SU-DHL-6 (cell line): ENCODE results near the gene THRAP3.

Source experiments
- H2AFZ ChIP-seq: fragments of 200-600 bp; sonication (generic); 2 replicates; pipeline ENCODE4 v1.6.1; 2014; ENCODE audit warnings: low read depth, mild to moderate bottlenecking, moderate library complexity, mixed read lengths, antibody characterized with exemption, low read length; ENCODE audit not compliant: severe bottlenecking
- H3F3A ChIP-seq: fragments of 200-600 bp; shearing (Covaris generic); 2 replicates; pipeline ENCODE4 v1.6.0; 2016; ENCODE audit warnings: antibody characterized with exemption, mild to moderate bottlenecking; ENCODE audit not compliant: insufficient read depth
- H3K27ac ChIP-seq: fragments of 200-600 bp; sonication (generic); 2 replicates; pipeline ENCODE4 v1.5.1; 2016; ENCODE audit warnings: low read depth, mild to moderate bottlenecking, low read length, moderate library complexity, mixed read lengths
- H3K27me3 ChIP-seq: fragments of 200-600 bp; sonication (generic), shearing (Covaris generic); 2 replicates; pipeline ENCODE4 v1.6.0; 2014; ENCODE audit warnings: mild to moderate bottlenecking, low read length
- H3K36me3 ChIP-seq: fragments of 200-600 bp; sonication (generic); 2 replicates; pipeline ENCODE4 v1.6.1; 2014; ENCODE audit warnings: mild to moderate bottlenecking, low read length, mixed read lengths
- H3K4me2 ChIP-seq: fragments of 300-600, 200-600 bp; shearing (Covaris generic), sonication (generic); 2 replicates; pipeline ENCODE4 v1.6.0; 2014; ENCODE audit warnings: low read length, low read depth, mild to moderate bottlenecking; ENCODE audit not compliant: poor library complexity, severe bottlenecking
- H3K4me3 ChIP-seq: fragments of 200-600 bp; sonication (generic); 2 replicates; pipeline ENCODE4 v1.5.1; 2014; ENCODE audit warnings: antibody characterized with exemption, low read length, mild to moderate bottlenecking, mixed read lengths; ENCODE audit not compliant: insufficient read depth, poor library complexity, severe bottlenecking
- H3K79me2 ChIP-seq: fragments of 200-600 bp; sonication (generic); 2 replicates; pipeline ENCODE4 v1.6.1; 2014; ENCODE audit warnings: mild to moderate bottlenecking, low read length, moderate library complexity; ENCODE audit not compliant: insufficient read depth
- H3K9ac ChIP-seq: fragments of 200-600 bp; sonication (generic); 2 replicates; pipeline ENCODE4 v1.7.0; 2014; ENCODE audit warnings: mild to moderate bottlenecking, low read length
- H3K9me2 ChIP-seq: fragments of 200-600 bp; sonication (generic); replicated peaks from 2 replicates; pipeline ENCODE4 v1.6.1; 2014; ENCODE audit warnings: low read length; ENCODE audit not compliant: insufficient read depth
- H3K9me3 ChIP-seq: fragments of 200-600 bp; sonication (generic); 2 replicates; pipeline ENCODE4 v1.6.1; 2014; ENCODE audit warnings: low read length, mixed read lengths; ENCODE audit not compliant: insufficient read depth
- H4K20me1 ChIP-seq: fragments of 200-600 bp; sonication (generic); 2 replicates; pipeline ENCODE4 v1.6.1; 2014; ENCODE audit warnings: low read depth, mild to moderate bottlenecking, antibody characterized with exemption, low read length, moderate library complexity, mixed read lengths
- EZH2phosphoT487 ChIP-seq: fragments of 200-600 bp; sonication (generic), shearing (Covaris generic); conservative IDR thresholded peaks from 2 replicates; pipeline ENCODE4 v1.6.1; 2018; ENCODE audit warnings: mild to moderate bottlenecking, antibody characterized with exemption, low read length, moderate library complexity, mixed read lengths
- TF ChIP-seq, protein P1 (sequence below): fragments of 200-600 bp; sonication (generic); IDR thresholded peaks from one replicate; pipeline ENCODE4 v1.5.1; 2017; ENCODE audit warnings: antibody characterized with exemption, mild to moderate bottlenecking, low read length, moderate library complexity; ENCODE audit not compliant: insufficient read depth, poor library complexity, severe bottlenecking

The THRAP3 gene

GRCh38 chr1:36323636-36324352 lies 99.6 kb downstream of the THRAP3 start, which contains the start of gene EVA1B:
EVA1B (minus strand) TSS chr1:36323645; CDS start chr1:36323037, 608 bp downstream.
- no peak within 1 kb of the TSS for H3K27ac ChIP-seq
- H3K36me3 ChIP-seq, result no peaks in the 10 kb centered on the region
- no peak within 1 kb of the TSS for H2AFZ ChIP-seq
- H3K4me3 ChIP-seq, result peak within 1 kb of the TSS; percentile 10
- no peaks in the 10 kb centered on the region for H3F3A ChIP-seq
- H3K27me3 ChIP-seq, result no peaks in the 10 kb centered on the region
- no peaks in the 10 kb centered on the region for H3K79me2 ChIP-seq
- TF ChIP-seq, protein P1, sequence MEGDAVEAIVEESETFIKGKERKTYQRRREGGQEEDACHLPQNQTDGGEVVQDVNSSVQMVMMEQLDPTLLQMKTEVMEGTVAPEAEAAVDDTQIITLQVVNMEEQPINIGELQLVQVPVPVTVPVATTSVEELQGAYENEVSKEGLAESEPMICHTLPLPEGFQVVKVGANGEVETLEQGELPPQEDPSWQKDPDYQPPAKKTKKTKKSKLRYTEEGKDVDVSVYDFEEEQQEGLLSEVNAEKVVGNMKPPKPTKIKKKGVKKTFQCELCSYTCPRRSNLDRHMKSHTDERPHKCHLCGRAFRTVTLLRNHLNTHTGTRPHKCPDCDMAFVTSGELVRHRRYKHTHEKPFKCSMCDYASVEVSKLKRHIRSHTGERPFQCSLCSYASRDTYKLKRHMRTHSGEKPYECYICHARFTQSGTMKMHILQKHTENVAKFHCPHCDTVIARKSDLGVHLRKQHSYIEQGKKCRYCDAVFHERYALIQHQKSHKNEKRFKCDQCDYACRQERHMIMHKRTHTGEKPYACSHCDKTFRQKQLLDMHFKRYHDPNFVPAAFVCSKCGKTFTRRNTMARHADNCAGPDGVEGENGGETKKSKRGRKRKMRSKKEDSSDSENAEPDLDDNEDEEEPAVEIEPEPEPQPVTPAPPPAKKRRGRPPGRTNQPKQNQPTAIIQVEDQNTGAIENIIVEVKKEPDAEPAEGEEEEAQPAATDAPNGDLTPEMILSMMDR, result no peak
- no peak for TF ChIP-seq EZH2phosphoT487
- no peaks in the 10 kb centered on the region for H4K20me1 ChIP-seq
- peak within 1 kb of the TSS; percentile 43 for H3K4me2 ChIP-seq
- no peaks in the 10 kb centered on the region for H3K9me2 ChIP-seq
- H3K9me3 ChIP-seq, result no peaks in the 10 kb centered on the region
- H3K9ac ChIP-seq, result no peak within 1 kb of the TSS

DNA sequence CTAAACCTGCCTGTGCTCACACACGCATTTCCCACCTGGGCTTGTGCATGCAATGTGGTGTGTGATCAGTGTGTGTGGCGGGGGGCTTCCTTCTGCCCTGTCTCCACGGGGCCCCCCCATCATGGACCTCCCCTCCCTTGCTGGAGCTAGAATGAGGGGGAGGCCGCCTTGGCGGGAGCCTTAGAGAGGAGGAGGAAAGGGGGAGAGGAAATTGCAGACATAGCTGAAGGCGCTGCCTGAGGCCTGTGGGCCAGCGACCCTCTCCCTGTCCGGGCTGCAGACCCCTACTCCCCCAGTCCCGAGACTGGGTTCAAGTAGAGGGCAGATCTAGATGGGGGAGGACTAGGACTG lies 100.1 kb downstream of the THRAP3 start:
- Histone ChIP-seq H2AFZ (no peak overlapping the region), H3K9me3 (no peaks in the 10 kb centered on the region), H3K27ac (no peak overlapping the region), H4K20me1 (no peaks in the 10 kb centered on the region), H3K27me3 (no peaks in the 10 kb centered on the region), H3K9me2 (no peaks in the 10 kb centered on the region), H3K4me3 (no peak overlapping the region), H3F3A (no peaks in the 10 kb centered on the region), H3K9ac (no peak overlapping the region), H3K4me2 (no peak overlapping the region), H3K36me3 (no peaks in the 10 kb centered on the region), H3K79me2 (no peaks in the 10 kb centered on the region)
- no peak for TF ChIP-seq EZH2phosphoT487
- TF ChIP-seq, protein P1, result no peak

GRCh38 chr1:36326499-36326898 lies 102.3 kb downstream of the THRAP3 start:
- no peaks in the 10 kb centered on the region for H3K9me3 ChIP-seq
- H3K4me2 ChIP-seq, result no peak overlapping the region
- H3K79me2 ChIP-seq, result no peaks in the 10 kb centered on the region

More at GRCh38 chr1:36326499-36326898, 102.3 kb downstream of the THRAP3 start:
- TF ChIP-seq, protein P1, result no peak
- no peak for TF ChIP-seq EZH2phosphoT487
- Histone ChIP-seq H3K27me3 (no peaks in the 10 kb centered on the region), H3F3A (no peaks in the 10 kb centered on the region), H2AFZ (no peak overlapping the region), H3K9me2 (no peaks in the 10 kb centered on the region), H3K9ac (no peak overlapping the region), H4K20me1 (no peaks in the 10 kb centered on the region), H3K4me3 (no peak overlapping the region), H3K36me3 (no peaks in the 10 kb centered on the region), H3K27ac (no peak overlapping the region)
